IPS-11a (cell line): Measurements from ENCODE around the gene SLC35A3.
A peak's percentile ranks its signal among the peaks of the same experiment; 100 is the strongest.
"Not testable (repeated sequence)": the region's sequence is repeated elsewhere in the genome, so short reads cannot be mapped to it uniquely, and the experiment has no call there.

Experiments
- H3K4me3 ChIP-seq: one replicate; pipeline ENCODE4 v1.5.1; 2013; ENCODE audit warnings: low read depth, low read length, control low read depth

SLC35A3 gene

GRCh38 chr1:100034470-100034869 lies 64.7 kb downstream of the SLC35A3 start:
- H3K4me3 ChIP-seq, result no peak overlapping the region

DNA sequence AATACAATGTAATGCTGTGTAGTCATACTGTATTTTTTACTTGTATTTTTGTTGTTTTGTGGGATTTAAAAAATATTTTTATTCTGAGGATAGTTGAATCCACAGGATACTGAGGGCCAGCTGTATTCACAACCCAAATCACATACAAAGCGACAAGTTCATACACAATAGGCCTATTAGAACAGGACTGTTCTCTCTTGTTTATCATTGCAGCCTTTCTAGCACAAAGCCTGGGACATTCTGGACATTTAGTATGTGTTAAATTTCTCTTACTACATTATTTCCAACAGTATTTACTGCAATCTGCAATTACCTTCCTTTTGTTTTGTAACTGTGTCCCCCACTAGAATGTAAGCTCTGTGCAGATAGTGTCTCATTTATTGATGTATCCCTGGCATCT lies 65.4 kb downstream of the SLC35A3 start:
- no peak overlapping the region for H3K4me3 ChIP-seq

DNA sequence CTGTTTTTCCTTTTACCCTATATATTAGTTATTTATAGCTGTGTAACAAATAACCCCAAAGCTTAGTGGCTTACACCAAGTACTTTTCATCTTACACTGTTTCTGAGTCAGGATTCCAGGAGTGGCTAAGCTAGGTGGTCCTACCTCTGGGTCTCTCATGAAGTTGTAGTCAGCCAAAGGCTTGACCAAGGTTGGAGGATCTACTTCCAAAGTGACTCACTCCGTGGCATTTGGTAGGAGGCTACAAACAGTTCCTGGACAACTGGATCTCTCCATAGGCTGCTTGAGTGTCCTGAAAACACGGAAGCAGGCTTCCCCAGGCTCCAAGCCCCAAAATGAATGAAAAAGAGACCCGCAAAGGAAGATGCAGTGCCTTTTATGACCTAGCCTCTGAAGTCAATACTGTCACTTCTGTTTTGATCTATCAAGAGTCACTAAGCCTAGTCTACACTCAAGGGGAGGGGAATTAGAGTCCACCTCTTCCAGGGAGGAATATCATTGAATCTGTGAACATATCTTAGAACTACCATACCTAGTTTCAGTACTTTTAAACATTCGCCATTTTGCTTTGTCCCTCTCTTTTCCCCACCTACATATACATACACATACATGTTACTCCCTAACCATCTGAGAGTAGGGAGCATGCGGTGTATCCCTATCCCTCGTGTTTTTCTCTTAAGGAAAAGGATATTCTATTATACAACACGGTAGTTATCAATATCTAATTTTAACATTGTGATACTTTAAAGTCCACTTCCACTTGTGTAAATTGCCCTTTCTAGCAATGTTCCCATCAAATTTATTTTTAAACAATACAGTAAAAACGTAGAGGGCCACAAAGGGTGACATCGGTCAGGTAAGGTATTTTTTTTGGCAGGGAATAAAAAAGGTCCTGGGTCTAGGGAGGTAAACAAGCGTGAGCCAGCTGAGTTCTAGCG lies 67.2 kb downstream of the SLC35A3 start:
- H3K4me3 ChIP-seq, result peak overlapping the region; percentile 89

GRCh38 chr1:100037656-100037926 lies 67.8 kb downstream of the SLC35A3 start:
- peak overlapping the region; percentile 89 for H3K4me3 ChIP-seq

DNA sequence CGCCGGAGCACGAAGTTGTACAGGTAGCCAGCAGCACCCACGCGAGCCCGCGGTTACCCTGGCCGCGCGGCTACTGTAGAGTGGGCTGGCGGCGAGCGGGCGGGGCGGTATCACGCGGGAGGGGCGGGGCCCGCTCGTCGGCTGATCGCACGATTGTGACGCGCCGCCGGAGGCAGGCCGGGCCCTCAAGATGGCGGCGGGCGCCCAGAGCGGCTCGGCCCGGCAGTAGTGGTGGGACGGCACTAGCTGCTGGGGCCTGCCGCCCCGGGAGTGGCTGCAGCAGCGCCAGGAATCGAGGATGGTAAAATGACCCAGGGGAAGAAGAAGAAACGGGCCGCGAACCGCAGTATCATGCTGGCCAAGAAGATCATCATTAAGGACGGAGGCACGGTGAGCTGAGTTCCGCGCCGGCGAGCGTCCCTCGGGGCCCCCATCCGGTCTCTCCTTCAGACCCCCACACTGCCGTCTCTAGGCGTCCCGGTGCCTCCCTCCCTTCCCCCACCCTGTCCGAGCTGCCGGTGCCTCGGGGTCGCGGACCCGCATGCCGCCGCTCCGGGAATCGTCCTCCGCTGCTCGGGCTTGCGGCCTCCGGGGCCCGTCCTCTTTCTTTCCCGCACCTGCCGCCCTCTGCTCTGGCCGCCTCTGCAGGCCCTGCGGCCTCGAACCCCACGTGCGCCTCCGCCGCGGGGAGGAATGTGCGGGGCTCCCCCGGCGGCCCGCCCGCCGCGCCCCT lies 68.3 kb downstream of the SLC35A3 start:
- peak overlapping the region; percentile 89 for H3K4me3 ChIP-seq

GRCh38 chr1:100038660-100039287 lies 69.0 kb downstream of the SLC35A3 start:
- H3K4me3 ChIP-seq, result peak overlapping the region; percentile 89

DNA sequence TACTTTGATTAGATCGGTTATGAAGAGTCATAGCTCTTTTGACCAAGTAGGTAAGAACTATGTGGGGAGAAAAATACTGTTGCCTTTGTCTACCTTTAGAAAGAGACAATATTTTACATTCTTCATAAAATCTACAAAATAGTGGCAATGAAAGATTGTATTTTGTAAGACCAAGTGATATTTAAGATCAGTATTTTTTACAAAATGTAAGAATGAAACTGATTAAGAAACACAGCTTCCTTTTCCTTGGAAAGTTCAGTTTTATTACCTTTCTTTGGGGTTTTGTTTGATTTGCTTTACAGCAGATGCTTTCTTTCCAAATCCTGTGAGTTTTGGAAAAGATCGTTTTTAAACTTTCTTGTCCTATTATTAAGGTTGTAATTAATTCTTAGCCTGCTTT lies 69.8 kb downstream of the SLC35A3 start:
- peak overlapping the region; percentile 89 for H3K4me3 ChIP-seq

- H3K4me3 ChIP-seq, result no peak overlapping the region
These were observed 75.4 kb downstream of the SLC35A3 start for GRCh38 chr1:100045206-100045605.

DNA sequence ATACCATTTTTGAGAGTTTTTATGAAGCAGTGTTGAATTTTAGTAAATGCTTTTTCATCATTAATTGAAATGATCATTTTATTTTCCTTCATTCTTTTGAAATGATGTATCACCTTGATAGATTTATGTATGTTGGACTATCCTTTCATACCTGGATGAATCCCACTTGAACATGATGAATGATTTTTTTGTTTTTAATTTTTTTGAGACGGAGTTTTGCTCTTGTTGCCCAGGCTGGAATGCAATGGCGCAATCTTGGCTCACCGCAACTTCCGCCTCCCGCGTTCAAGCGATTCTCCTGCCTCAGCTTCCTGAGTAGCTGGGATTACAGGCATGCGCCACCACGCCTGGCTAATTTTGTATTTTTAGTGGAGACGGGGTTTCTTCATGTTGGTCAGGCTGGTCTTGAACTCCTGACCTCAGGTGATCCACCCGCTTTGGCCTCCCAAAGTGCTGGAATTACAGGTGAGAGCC lies 77.5 kb downstream of the SLC35A3 start:
- not testable (repeated sequence) for H3K4me3 ChIP-seq

DNA sequence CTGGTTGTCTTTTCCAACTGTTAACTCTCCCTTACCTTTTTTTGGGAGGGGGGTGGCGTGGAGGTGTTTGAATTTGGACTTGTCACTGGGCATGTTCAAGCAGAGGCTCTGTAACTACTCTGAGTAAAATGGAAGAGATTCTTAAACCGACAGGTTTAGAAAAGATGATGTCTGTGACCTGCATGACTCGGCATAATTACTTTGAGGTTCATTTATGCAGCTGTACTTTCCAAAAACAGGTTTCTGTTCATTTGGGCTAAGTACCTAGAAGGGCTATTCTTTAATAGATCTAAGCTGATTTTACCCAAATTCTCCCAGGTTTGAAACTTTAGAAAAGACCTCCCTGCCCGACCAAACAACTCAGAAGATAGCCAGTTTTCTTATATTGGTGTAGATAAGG lies 80.3 kb downstream of the SLC35A3 start:
- H3K4me3 ChIP-seq, result no peak overlapping the region

- H3K4me3 ChIP-seq, result no peak overlapping the region
These were observed 81.6 kb downstream of the SLC35A3 start for GRCh38 chr1:100051401-100051800.

GRCh38 chr1:100051893-100052292 lies 82.1 kb downstream of the SLC35A3 start:
- H3K4me3 ChIP-seq, result no peak overlapping the region

DNA sequence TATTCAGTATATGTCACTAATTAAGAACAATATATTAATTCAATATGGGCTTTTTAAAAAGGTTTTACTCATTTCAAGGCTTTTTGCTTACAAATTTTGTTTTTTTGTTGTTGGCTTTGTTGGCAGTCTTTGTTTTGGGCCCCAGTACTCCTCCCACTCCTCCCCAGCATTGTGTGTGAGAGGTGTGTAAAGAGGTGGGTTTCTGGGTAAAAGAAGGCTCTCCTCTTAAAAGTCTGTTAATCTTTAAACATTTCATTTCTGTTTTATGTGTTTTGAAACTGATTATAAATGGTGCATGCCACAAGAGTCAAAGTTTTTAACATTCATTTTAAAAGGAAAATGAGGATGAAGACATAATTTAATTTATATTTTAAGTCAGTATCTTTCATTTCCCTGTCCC lies 83.3 kb downstream of the SLC35A3 start:
- no peak overlapping the region for H3K4me3 ChIP-seq

DNA sequence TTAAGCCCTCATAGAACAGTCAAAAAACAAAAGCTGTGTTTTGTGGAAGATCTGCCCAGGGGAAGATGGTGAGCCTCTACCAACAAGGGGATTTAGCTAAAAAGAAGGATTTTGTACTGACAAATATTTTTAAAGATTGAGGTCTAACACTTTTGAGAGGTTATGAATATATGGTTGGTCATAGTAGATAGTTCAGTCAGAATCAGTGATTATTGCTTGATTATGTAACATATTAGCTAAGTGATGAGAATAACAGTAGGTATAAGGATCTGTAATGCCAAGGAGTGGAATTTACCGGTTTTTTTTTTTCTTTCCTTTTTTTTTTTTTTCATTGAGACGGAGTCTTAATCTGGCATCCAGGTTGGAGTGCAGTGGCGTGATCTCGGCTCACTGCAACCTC lies 83.9 kb downstream of the SLC35A3 start:
- no peak overlapping the region for H3K4me3 ChIP-seq

DNA sequence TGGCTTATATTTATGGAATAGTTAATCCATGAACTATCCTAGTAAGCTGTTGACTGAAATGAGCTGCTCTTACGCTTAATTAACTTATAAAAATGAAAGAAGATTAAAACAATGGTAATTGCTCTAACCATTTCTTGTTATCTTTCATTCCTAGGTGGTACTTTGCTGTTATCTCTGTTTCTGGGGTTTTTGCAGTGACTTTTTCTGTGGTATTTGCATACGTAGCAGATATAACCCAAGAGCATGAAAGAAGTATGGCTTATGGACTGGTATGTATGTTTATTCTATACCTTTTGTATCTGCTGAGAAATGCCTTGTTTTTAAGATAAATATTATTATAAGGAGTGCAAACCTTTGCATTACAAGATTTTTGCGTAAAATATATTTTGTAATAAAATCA lies 91.9 kb downstream of the SLC35A3 start:
- no peak overlapping the region for H3K4me3 ChIP-seq

DNA sequence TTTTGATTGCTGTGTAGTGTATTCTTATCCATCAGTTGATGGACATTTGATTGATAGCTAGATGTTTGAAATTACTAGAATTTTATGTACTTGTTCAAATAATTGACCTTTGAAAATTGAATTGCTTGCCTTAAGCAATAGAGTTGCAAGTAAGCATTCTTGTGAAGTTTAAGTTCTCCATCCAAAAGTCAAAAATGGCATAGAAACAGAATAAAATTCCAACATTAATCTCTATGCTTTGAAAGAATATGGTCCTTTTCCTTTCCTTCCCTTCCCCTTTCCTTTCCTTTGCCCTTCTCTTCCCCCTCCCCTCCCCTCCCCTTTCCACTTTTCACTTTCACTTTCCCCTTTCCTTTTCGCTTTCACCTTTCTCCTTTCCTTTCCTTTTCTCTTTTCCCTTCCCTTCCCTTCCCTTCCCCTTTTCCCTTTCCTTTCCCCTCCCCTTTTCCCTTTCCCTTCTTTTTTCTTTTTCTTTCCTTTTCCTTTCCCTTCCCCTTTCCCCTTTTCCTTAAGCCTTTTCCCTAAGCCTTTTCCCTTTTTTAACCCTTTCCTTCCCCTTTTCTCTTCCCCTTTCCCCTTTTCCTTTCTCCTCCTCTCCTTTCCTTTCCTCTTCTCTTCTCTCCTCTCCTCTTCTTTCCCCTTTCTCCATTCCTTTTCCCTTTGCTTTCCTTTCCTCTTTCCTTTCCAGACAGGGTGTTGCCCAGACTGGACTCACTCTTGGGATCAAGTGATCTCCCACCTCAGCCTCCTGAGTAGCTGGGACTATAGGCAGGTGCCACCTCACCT lies 95.6 kb downstream of the SLC35A3 start:
- no peak overlapping the region for H3K4me3 ChIP-seq

- H3K4me3 ChIP-seq, result no peak overlapping the region
These were observed 96.1 kb downstream of the SLC35A3 start for GRCh38 chr1:100065969-100066227.

- no peak overlapping the region for H3K4me3 ChIP-seq
These were observed 100.6 kb downstream of the SLC35A3 start for GRCh38 chr1:100070201-100070939.

GRCh38 chr1:100073531-100073930 lies 103.7 kb downstream of the SLC35A3 start:
- H3K4me3 ChIP-seq, result no peak overlapping the region

- no peak overlapping the region for H3K4me3 ChIP-seq
These were observed 105.0 kb downstream of the SLC35A3 start for GRCh38 chr1:100074604-100075395.
